Prostate gland (tissue), 2 donors: ENCODE measurements around the gene AHCTF1. TPM values are rescaled to one million over a fixed set of nuclear protein-coding genes. Genes with fewer than 3 reads are reported as not detected.
"Not testable (repeated sequence)": the region's sequence is repeated elsewhere in the genome, so short reads cannot be mapped to it uniquely, and the experiment has no call there.

Experiments used
- DNase-seq: peaks from one replicate; pipeline ENCODE4 v3.0.0-alpha.2; 2019; ENCODE audit warnings: low spot score
- H3K27ac ChIP-seq, 2 donors: fragments of 200-600 bp; sonication (generic); 2 replicates each; pipeline ENCODE4 v1.5.1; 2017 to 2019
- H3K27me3 ChIP-seq: fragments of 200-600 bp; sonication (generic); replicated peaks from 2 replicates; pipeline ENCODE4 v1.5.1; 2019; ENCODE audit not compliant: insufficient read depth
- H3K36me3 ChIP-seq, 2 donors: fragments of 200-600 bp; sonication (generic); 1 replicate in 1 of 2; 2 replicates in 1 of 2; pipeline versions ENCODE4 v1.5.1 to v1.8.1; 2017 to 2019
- H3K4me1 ChIP-seq: fragments of 200-600 bp; sonication (generic); replicated peaks from 2 replicates; pipeline ENCODE4 v1.5.1; 2019
- H3K4me3 ChIP-seq, 2 donors: fragments of 200-600 bp; sonication (generic); 2 replicates each; pipeline ENCODE4 v1.5.1; 2017 to 2019
- H3K9me3 ChIP-seq: fragments of 200-600 bp; sonication (generic); 2 replicates; pipeline ENCODE4 v1.5.1; 2017
- POLR2A ChIP-seq: fragments of 450-650 bp; IDR thresholded peaks from one replicate; pipeline ENCODE4 v1.6.1; 2016; ENCODE audit warnings: antibody characterized with exemption, mild to moderate bottlenecking
- POLR2AphosphoS5 ChIP-seq: sonication (generic); formaldehyde crosslinking; IDR thresholded peaks from one replicate; pipeline ENCODE4 v1.6.1; 2017; ENCODE audit warnings: antibody characterized with exemption
- WGBS: methylation state at CpG from one replicate; pipeline ENCODE4 v1.1.5; 2018; 5-methylcytosine and 5-hydroxymethylcytosine counted together
- intact Hi-C: fragments of 100-400 bp; cut with DNase I; formaldehyde crosslinking; loops from one replicate; pipeline ENCODE4 v1.14.2; 2022
- total RNA-seq, 2 donors: library from RNA; depleted of rRNA; stranded (reverse); fragments of >200 nt; gene quantifications; one replicate each; pipeline ENCODE4 v1.1.0, GENCODE V29; 2016
- TF ChIP-seq, protein P1 (sequence below), 4 experiments: fragments of 200-600 bp in 2 of 4; fragments of 450-650 bp in 2 of 4; sonication (generic) in 2 of 4; IDR thresholded peaks; 1 replicate in 3 of 4; 2 replicates in 1 of 4; pipeline ENCODE4 v1.5.1; 2016 to 2019; ENCODE audit warnings: antibody characterized with exemption in 4 of 4, mild to moderate bottlenecking in 2 of 4, moderate library complexity in 2 of 4

Gene AHCTF1
- total RNA-seq, 2 donors from 2014 or later, result 22.5 to 39.6 TPM

DNA sequence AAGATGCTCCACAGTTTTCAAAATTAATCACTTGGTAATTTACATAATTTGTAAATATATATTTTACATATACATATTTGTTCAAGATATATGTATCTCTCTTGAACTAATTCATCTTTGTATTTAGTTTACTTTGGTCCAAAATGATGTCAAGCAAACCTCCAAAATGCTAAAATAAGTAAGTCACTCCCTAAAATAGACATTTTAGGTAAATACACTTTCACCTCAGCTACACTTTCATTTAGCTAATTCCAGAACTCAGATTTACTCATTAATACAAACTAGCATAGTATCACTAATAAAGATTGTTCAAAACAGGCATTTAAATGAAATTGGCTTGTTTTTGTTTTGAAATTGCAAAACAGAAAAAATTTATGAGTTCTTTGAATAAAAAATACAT is 40.6 kb downstream of the AHCTF1 start:
- no peaks in the 10 kb centered on the region for H3K4me1 ChIP-seq
- no peaks in the 10 kb centered on the region for H3K36me3 ChIP-seq
- no peak overlapping the region for H3K4me3 ChIP-seq
- H3K9me3 ChIP-seq, result no peaks in the 10 kb centered on the region
- intact Hi-C loops, result no loop called here
- TF ChIP-seq POLR2AphosphoS5, result no peak
- no peak for TF ChIP-seq POLR2A
- TF ChIP-seq, protein P1, sequence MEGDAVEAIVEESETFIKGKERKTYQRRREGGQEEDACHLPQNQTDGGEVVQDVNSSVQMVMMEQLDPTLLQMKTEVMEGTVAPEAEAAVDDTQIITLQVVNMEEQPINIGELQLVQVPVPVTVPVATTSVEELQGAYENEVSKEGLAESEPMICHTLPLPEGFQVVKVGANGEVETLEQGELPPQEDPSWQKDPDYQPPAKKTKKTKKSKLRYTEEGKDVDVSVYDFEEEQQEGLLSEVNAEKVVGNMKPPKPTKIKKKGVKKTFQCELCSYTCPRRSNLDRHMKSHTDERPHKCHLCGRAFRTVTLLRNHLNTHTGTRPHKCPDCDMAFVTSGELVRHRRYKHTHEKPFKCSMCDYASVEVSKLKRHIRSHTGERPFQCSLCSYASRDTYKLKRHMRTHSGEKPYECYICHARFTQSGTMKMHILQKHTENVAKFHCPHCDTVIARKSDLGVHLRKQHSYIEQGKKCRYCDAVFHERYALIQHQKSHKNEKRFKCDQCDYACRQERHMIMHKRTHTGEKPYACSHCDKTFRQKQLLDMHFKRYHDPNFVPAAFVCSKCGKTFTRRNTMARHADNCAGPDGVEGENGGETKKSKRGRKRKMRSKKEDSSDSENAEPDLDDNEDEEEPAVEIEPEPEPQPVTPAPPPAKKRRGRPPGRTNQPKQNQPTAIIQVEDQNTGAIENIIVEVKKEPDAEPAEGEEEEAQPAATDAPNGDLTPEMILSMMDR (IDR thresholded peaks at IDR 0.05), result no peak
- H3K27ac ChIP-seq, result no peak overlapping the region
- no peak for DNase-seq
- H3K27me3 ChIP-seq, result no peaks in the 10 kb centered on the region

DNA sequence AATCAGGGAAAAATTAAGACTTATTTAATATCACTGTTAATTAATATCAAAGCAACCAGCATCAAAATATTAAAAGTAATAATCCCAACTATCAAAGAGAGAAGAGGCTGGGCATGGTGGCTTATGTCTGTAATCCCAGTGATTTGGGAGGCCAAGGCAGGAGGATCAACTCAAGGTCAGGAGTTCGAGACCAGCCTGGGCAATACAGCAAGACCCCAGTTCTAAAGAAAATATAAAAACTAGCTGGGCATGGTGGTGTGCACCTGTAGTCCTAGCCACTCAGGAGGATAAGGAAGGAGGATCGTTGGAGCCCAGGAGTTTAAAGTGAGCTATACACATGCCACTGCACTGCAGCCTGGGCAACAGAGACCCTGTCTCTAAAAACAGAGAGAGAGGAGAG is 43.2 kb downstream of the AHCTF1 start:
- H3K27ac ChIP-seq, result no peak overlapping the region
- H3K9me3 ChIP-seq, result no peaks in the 10 kb centered on the region
- intact Hi-C loops, result no loop called here
- no peaks in the 10 kb centered on the region for H3K4me1 ChIP-seq
- no peaks in the 10 kb centered on the region for H3K36me3 ChIP-seq
- TF ChIP-seq POLR2A, result no peak
- TF ChIP-seq, protein P1 (IDR thresholded peaks at IDR 0.05), result no peak
- no peak for TF ChIP-seq POLR2AphosphoS5
- 98% methylated on average over 2 of the region's 2 CpGs for WGBS
- no peak overlapping the region for H3K4me3 ChIP-seq
- DNase-seq, result no peak
- no peaks in the 10 kb centered on the region for H3K27me3 ChIP-seq

DNA sequence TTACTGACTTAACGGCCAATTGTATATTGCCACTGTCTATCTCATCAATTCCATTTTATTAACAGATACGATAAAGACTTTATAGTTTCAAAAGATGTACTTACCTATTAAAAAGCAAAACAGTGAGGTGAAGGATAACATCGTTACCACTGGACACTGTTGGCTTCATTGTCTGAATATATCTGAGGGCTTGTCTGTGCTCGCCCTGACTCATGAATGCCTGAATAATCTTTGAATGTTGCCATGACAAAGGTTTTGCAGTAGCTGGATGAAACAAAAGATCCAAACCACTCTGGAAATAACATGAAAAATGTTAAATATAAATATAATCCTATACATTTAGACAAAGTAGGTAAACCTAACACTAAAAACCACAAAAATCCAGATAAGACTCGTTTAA is 46.4 kb downstream of the AHCTF1 start:
- DNase-seq, intact Hi-C loops, H3K27me3 ChIP-seq, H3K9me3 ChIP-seq, H3K4me3 ChIP-seq, H3K27ac ChIP-seq, H3K36me3 ChIP-seq, H3K4me1 ChIP-seq: not testable (repeated sequence)
- WGBS, result 51% methylated on average over 5 of the region's 5 CpGs

DNA sequence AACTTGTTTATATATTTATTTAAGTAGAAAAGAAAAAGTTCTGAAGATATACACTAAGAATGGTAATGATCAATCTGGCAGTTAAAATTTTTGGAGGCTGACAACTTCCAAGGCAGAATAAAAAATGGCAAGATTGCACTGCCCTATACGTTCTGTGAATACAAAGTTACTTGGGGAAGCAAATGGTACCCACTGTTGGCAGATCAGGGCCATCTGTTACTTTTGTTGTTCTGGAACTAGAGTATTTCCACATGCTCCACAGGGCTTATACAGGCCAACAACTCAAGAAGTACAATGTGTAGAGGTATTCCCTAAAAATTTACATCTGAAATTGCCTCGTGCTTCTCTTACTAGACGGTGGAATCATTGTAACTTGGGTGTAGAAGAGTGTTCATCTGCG is 53.2 kb downstream of the AHCTF1 start:
- no peak overlapping the region for H3K4me3 ChIP-seq
- no peaks in the 10 kb centered on the region for H3K27me3 ChIP-seq
- WGBS, result 95% methylated on average over 4 of the region's 4 CpGs
- H3K36me3 ChIP-seq, result no peaks in the 10 kb centered on the region
- DNase-seq, result no peak
- TF ChIP-seq, protein P1 (IDR thresholded peaks at IDR 0.05), result no peak
- TF ChIP-seq POLR2AphosphoS5, result no peak
- TF ChIP-seq POLR2A, result no peak
- H3K9me3 ChIP-seq, result no peaks in the 10 kb centered on the region
- no peaks in the 10 kb centered on the region for H3K4me1 ChIP-seq
- intact Hi-C loops, result no loop called here
- no peak overlapping the region for H3K27ac ChIP-seq

DNA sequence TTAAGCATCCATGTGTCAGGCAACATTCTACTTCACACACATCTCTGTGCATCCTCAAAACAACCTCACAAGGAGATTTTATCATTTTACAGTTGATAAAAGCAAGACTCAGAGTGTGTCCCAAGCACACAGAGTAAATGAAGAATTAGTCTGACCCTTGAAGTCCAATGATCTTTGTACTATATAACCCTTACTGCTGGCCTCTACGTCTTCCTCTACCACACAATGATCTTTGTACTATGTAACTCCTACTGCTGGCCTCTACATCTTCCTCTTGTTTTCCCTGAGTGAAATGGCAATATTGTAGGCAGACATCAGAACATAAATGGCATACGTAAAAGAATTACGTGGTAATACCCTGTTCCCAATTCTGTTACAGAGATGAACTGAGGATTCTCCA is 55.3 kb downstream of the AHCTF1 start:
- H3K4me3 ChIP-seq, result no peak overlapping the region
- intact Hi-C loops, result no loop called here
- DNase-seq, result no peak
- no peaks in the 10 kb centered on the region for H3K27me3 ChIP-seq
- 96% methylated on average over 3 of the region's 3 CpGs for WGBS
- no peaks in the 10 kb centered on the region for H3K9me3 ChIP-seq
- H3K4me1 ChIP-seq, result no peaks in the 10 kb centered on the region
- no peaks in the 10 kb centered on the region for H3K36me3 ChIP-seq
- no peak overlapping the region for H3K27ac ChIP-seq
- TF ChIP-seq POLR2A (no peak), POLR2AphosphoS5 (no peak)
- TF ChIP-seq, protein P1 (IDR thresholded peaks at IDR 0.05), result no peak
